H4 (cell line): ENCODE results near the gene RASGRP2. TPM values are rescaled to one million over a fixed set of nuclear protein-coding genes. Genes with fewer than 3 reads are reported as not detected.

Source experiments
- DNase-seq: peaks from one replicate; pipeline ENCODE4 v3.0.0-alpha.2; 2015; ENCODE audit warnings: low spot score
- total RNA-seq: library from RNA; depleted of rRNA; stranded (reverse); fragments of >200 nt; shearing (Covaris generic); gene quantifications from 2 replicates; pipeline ENCODE4 v1.2.3, GENCODE V29; 2014

Gene RASGRP2
- total RNA-seq, 1 experiment from 2014 or later: not detected

GRCh38 chr11:64757549-64758329 lies 13.8 kb upstream of the RASGRP2 start:
- no peak for DNase-seq

- no peak for DNase-seq
Observed at GRCh38 chr11:64755681-64756361, 11.9 kb upstream of the RASGRP2 start.

GRCh38 chr11:64754919-64755662 lies 11.1 kb upstream of the RASGRP2 start:
- DNase-seq: no peak

GRCh38 chr11:64754124-64754918 lies 10.4 kb upstream of the RASGRP2 start:
- no peak for DNase-seq

GRCh38 chr11:64753380-64754123 lies 9.6 kb upstream of the RASGRP2 start:
- DNase-seq: no peak

GRCh38 chr11:64753019-64753379 lies 9.1 kb upstream of the RASGRP2 start:
- DNase-seq: no peak

GRCh38 chr11:64752175-64752970 lies 8.4 kb upstream of the RASGRP2 start:
- DNase-seq: no peak

GRCh38 chr11:64751580-64751979 lies 7.6 kb upstream of the RASGRP2 start:
- DNase-seq: no peak

- no peak for DNase-seq
Observed at GRCh38 chr11:64751136-64751535, 7.2 kb upstream of the RASGRP2 start.

- DNase-seq: no peak
Observed at GRCh38 chr11:64750361-64751054, 6.6 kb upstream of the RASGRP2 start.

GRCh38 chr11:64747961-64748665 lies 4.2 kb upstream of the RASGRP2 start:
- no peak for DNase-seq

GRCh38 chr11:64746486-64746885 lies 2.5 kb upstream of the RASGRP2 start:
- DNase-seq: no peak

GRCh38 chr11:64745521-64746328 lies 1.8 kb upstream of the RASGRP2 start:
- DNase-seq: no peak

GRCh38 chr11:64745189-64745520 lies 1.2 kb upstream of the RASGRP2 start:
- no peak for DNase-seq

GRCh38 chr11:64744544-64745188 lies 724 bp upstream of the RASGRP2 start:
- DNase-seq: no peak

GRCh38 chr11:64742889-64743590 lies 902 bp downstream of the RASGRP2 start:
- no peak for DNase-seq
